C4-2B (cell line): ENCODE measurements around the gene AIFM2.

Experiments
- ZFX ChIP-seq: fragments of 450-650 bp; IDR thresholded peaks from 2 replicates; pipeline ENCODE4 v1.6.1; 2017
- TF ChIP-seq, protein P1 (sequence below): fragments of 450-650 bp; conservative IDR thresholded peaks from 2 replicates; pipeline ENCODE4 v1.5.1; 2017; ENCODE audit warnings: mild to moderate bottlenecking

DNA sequence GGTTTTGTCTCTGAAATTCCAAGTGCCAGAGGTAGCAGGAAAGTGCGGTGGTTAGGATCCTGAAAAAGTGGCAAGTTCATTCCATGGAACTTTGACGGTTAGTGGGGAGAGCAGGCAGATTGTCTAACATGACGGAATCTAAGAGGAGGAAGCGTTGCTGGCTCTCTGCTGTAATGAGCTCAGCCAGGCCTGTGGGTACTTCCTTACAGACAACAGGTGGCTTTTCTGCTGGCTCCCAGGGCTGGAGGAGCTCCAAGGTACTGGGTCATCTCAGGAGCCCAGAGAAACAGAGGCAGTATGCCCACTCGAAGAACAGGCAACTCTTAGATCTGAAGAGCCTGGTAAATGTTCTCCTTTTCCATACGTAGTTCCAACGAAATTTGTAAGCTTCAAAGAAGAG lies 3.1 kb upstream of the AIFM2 start:
- TF ChIP-seq, protein P1, sequence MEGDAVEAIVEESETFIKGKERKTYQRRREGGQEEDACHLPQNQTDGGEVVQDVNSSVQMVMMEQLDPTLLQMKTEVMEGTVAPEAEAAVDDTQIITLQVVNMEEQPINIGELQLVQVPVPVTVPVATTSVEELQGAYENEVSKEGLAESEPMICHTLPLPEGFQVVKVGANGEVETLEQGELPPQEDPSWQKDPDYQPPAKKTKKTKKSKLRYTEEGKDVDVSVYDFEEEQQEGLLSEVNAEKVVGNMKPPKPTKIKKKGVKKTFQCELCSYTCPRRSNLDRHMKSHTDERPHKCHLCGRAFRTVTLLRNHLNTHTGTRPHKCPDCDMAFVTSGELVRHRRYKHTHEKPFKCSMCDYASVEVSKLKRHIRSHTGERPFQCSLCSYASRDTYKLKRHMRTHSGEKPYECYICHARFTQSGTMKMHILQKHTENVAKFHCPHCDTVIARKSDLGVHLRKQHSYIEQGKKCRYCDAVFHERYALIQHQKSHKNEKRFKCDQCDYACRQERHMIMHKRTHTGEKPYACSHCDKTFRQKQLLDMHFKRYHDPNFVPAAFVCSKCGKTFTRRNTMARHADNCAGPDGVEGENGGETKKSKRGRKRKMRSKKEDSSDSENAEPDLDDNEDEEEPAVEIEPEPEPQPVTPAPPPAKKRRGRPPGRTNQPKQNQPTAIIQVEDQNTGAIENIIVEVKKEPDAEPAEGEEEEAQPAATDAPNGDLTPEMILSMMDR, result no peak
- no peak for TF ChIP-seq ZFX
